ENCODE data around the gene VEZF1.

The VEZF1 gene

DNA sequence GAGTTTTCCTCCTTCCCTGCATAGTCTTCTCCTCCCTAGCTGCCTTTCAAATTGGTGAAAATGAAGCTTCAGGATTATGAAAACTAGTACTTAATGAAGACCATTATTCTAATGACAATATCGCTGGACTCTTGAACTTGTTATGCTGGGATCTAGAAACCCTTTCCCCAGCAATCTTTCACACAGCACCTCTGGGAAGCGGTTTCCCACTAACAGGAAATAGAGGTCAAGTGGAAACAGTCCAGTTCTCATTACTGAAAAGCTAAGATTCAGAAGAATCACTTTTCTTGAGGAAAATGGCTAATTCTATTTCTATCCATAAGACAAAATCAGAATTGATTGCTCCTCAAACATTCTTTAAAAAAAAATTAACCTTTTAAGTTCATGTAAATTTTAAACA lies 2.0 kb upstream of the VEZF1 start:
- peak overlapping the region; percentile 60 for H3K27ac Mint-ChIP-seq
- DNase-seq (ENCODE audit: low spot score): no peak
- H3K9me3 Mint-ChIP-seq: no peaks in the 10 kb centered on the region
- H3K4me3 Mint-ChIP-seq: peak overlapping the region; percentile 95
- H3K27me3 Mint-ChIP-seq (ENCODE audit: low read depth): no peaks in the 10 kb centered on the region
- H3K36me3 Mint-ChIP-seq (ENCODE audit: low read depth): peaks cover 28% of the 10 kb centered on the region
- H3K4me1 Mint-ChIP-seq (ENCODE audit: low read depth): peaks cover 49% of the 10 kb centered on the region

DNA sequence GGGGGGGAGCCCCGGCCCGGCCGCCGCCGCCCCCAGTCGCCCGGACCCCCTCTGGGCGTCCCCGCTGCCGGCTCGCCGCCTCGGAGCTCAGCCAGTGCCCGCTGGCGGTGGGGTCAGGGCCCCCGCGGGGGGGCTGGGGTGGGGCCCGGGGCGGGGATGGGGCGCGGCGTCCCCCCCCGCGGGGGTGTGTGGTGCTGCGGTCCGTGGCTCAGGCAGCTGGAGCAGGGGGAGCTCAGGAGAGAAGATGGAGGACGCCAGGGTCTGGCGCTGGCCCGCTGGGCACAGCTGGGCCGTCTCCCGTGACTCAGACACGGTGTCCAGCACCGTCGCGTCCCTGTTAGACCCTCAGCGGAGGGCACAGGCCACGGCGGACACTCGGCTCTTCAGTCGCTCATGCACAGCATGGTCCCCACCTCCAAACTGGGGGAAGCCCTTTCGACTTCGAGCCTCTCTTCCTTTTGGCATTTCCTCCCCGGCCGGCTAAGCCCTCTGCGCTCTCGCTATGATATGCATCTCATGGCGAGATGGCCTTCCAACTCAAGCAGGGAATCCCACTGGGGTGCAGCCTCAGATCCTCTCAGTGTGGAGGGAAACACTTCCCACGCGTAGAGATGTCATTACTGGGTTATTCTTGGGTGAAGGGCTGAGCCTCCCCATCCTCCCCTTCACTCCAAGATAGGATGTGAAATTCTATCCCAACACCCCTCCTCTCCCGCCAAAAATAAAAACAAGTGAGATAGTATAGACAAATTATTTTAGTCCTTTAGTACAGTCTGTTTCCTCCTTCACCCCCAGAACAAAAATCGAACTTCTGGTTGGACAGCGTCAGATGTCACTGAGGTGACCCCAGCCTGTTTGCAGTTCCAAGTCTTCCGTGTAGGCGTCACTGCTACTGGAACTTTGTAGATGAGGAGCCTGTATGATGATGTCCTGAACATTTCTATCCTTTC lies 522 bp upstream of the VEZF1 start:
- H3K27ac Mint-ChIP-seq: peak overlapping the region; percentile 96
- DNase-seq (ENCODE audit: low spot score): peak; percentile 69
- peaks cover 32% of the 10 kb centered on the region for H3K36me3 Mint-ChIP-seq (ENCODE audit: low read depth)
- H3K4me3 Mint-ChIP-seq: peak overlapping the region; percentile 95
- no peaks in the 10 kb centered on the region for H3K9me3 Mint-ChIP-seq
- peaks cover 55% of the 10 kb centered on the region for H3K4me1 Mint-ChIP-seq (ENCODE audit: low read depth)
- no peaks in the 10 kb centered on the region for H3K27me3 Mint-ChIP-seq (ENCODE audit: low read depth)

DNA sequence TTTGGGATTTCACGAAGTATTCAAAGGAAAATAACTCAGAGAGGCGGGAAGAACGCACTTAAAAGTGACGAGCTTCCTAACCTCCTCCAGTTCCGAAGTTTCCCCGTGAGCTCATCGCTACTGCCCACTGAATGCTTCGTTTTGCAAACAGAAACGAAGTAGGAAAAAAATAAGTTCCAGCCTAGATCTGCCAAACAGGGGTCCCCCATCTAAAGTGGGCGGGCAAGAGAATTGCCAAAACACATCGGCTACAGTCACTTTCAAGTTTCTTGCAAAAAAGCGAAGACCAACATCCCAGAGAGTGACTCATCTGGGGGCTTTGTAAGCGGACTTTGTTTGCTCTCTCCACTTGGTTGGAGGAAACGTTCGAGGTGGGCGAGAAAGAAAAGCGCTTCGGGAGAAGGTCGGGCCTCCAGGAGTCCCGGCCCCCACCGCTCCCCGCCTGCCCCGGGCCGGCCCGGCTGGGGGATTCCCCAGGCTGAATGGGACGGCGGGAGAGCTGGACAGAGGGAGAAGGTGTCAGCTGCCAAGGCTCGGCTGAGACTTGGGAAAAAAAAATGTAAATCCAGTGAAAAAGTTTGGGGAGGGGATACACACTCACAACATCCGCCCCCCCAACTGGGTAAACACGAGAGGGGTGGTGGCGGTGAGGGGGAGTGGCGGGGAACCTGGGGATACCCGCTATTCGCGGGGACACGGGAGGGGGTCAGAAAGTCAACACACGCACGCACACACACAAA lies 1.0 kb downstream of the VEZF1 start:
- Mint-ChIP-seq H3K27me3 (ENCODE audit: low read depth) (no peaks in the 10 kb centered on the region), H3K27ac (peak overlapping the region; percentile 92), H3K4me3 (peak overlapping the region; percentile 90), H3K9me3 (no peaks in the 10 kb centered on the region), H3K36me3 (ENCODE audit: low read depth) (peaks cover 34% of the 10 kb centered on the region), H3K4me1 (ENCODE audit: low read depth) (peaks cover 61% of the 10 kb centered on the region)
- peak; percentile 46 for DNase-seq (ENCODE audit: low spot score)

DNA sequence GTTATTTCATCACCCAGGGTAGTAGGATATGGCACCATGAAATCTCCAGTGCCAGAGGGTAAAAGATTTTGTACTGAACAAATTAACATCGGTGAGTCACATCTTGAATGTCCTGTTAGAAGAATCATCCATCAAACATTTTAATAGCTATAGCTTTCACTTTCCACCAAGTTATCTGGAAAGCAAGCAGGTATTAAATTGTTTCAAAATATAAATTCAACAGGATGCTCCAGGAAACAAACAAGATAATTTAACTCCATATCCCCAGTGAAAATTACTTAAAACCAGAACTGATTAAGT lies 2.4 kb downstream of the VEZF1 start:
- Mint-ChIP-seq H3K4me1 (ENCODE audit: low read depth) (peaks cover 60% of the 10 kb centered on the region), H3K4me3 (peak overlapping the region; percentile 56), H3K36me3 (ENCODE audit: low read depth) (peaks cover 42% of the 10 kb centered on the region), H3K9me3 (no peaks in the 10 kb centered on the region), H3K27me3 (ENCODE audit: low read depth) (no peaks in the 10 kb centered on the region), H3K27ac (no peak overlapping the region)
- no peak for DNase-seq (ENCODE audit: low spot score)

DNA sequence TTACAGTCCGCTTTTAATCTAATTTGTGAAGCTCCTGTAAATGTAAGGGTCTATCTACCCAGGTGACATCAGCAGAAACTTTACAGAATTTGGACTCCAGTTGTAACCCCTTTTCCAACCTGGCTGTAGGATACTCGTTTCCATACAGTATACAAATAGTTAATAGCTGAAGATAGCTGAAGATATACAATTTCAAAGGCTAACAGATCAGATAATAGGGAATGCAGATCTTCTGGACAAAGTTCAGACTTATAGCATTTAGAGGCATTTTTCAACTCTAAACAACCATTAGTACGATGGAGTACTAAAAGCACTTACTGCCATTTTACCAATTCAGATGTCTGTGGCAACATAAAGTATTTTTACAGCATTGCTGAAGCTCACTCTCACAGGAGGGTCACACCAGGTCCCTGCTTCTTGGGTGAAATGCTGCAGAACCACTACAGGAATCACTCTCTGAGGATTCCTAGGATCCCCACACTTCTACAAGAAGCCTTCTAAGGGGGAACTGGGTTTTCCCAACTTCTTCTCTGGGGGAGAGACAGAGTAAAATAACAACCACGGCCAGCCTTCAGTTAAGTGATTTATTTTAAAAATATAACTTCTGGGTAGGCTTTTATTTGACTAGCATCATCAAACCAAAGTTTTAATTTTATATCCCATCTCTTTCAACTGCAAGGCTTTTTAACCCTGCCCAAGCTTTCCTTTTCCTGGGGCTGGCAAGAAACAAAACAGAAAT lies 2.9 kb downstream of the VEZF1 start:
- peak overlapping the region; percentile 56 for H3K4me3 Mint-ChIP-seq
- H3K27me3 Mint-ChIP-seq (ENCODE audit: low read depth): no peaks in the 10 kb centered on the region
- no peaks in the 10 kb centered on the region for H3K9me3 Mint-ChIP-seq
- H3K27ac Mint-ChIP-seq: no peak overlapping the region
- DNase-seq (ENCODE audit: low spot score): no peak
- peaks cover 46% of the 10 kb centered on the region for H3K36me3 Mint-ChIP-seq (ENCODE audit: low read depth)
- H3K4me1 Mint-ChIP-seq (ENCODE audit: low read depth): peaks cover 63% of the 10 kb centered on the region

DNA sequence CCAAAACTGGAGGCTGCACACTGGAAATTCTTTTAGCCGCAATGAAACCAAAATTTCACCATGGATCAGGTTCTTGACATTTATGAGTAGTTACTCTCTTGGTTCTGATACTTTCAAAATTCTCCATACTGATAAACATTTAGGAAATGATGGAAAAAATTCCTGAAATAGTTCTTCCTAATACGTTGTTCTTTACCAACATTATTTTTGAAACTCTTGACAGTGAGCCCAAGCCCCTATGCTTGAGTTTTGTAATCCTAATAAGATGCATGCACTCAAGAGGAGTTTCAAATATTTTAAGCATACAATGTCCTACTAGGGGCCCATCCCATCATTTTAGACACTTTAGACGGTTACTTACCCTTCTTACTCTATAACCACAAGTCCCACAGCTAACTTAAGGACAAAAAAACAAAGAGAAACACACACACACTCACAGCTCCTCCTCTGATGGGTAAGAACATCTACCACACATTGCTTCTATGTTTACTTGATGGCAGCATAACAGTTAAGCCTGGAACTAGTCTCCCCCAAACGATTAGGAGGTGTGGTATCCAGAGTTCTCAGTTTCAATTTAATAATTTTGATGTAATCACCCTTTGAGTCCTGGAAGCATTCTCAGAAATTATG lies 3.7 kb downstream of the VEZF1 start:
- Mint-ChIP-seq H3K9me3 (no peaks in the 10 kb centered on the region), H3K36me3 (ENCODE audit: low read depth) (peaks cover 46% of the 10 kb centered on the region), H3K27ac (no peak overlapping the region), H3K4me3 (peak overlapping the region; percentile 1), H3K4me1 (ENCODE audit: low read depth) (peaks cover 57% of the 10 kb centered on the region), H3K27me3 (ENCODE audit: low read depth) (no peaks in the 10 kb centered on the region)
- DNase-seq (ENCODE audit: low spot score): no peak

DNA sequence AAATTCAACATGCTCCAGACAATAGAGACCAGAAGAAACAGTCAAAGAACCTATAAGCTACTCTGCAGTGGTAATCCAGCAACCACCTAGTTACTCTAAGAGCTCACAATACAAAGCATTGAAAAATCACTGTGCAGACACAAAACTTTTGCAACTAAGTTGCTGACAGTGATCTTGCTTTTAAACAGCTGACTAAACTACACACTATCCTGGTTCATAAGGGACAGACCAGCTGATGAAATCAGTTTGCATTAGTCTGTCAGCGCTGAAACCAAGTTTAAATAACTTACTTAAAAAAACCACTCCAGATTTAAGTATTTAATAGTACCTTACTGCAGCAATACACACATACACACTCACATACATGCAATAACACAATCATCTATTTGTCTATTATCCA lies 4.6 kb downstream of the VEZF1 start:
- Mint-ChIP-seq H3K27ac (no peak overlapping the region), H3K27me3 (ENCODE audit: low read depth) (no peaks in the 10 kb centered on the region), H3K4me3 (no peak overlapping the region), H3K4me1 (ENCODE audit: low read depth) (peaks cover 49% of the 10 kb centered on the region), H3K9me3 (no peaks in the 10 kb centered on the region), H3K36me3 (ENCODE audit: low read depth) (peaks cover 44% of the 10 kb centered on the region)
- no peak for DNase-seq (ENCODE audit: low spot score)

DNA sequence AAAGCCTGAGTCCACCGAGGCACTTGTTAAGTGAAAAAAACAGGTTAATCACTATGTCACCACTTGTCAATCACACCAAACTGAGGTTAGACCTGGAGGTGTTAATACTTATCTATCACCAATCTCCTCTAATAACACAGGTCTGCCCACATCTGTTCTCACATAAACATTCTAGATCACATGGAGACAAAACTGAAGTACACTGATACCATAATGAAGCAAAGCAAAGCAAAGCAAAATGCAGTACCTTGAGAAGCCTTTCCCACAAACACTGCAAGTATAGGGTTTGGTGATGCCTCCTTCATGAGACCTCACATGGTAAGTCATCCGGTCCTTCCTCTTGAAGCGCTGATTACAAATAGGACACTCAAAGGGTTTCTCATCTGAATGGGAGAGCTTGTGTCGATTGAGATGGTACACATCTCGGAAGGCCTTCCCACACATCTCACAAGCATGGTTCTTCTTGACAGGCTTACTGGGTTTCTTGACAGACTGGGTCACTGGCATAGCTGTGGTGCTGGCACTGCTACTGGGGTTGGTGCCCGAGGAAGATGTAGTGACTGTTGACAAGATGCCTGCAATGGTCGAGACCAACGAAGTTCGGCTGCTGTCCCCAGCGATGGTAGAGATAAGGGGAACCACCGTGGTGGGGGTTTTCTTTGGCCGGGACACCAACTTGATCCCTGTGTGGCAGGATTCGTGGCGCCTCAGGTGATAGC lies 5.4 kb downstream of the VEZF1 start:
- DNase-seq (ENCODE audit: low spot score): no peak
- H3K27ac Mint-ChIP-seq: no peak overlapping the region
- no peak overlapping the region for H3K4me3 Mint-ChIP-seq

DNA sequence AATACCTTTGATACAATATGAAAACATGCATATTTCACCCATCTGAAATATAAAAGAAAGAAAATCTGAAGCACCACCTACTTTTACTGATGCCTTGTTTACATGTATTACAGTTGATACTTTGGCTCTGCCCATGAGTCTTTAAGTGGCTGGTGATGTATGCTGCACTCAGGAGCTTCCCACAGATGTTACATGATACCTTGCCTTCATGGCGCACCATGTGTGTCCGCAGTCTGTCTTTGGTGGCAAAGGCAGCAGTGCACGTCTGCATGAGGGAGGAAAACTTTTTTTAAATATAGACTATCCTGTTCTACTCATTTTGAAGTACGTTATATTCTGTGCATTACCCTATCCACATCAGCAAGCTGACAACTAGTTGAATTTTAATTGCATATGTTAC lies 7.5 kb downstream of the VEZF1 start:
- Mint-ChIP-seq H3K9me3 (no peaks in the 10 kb centered on the region), H3K27me3 (ENCODE audit: low read depth) (no peaks in the 10 kb centered on the region), H3K4me3 (no peak overlapping the region), H3K36me3 (ENCODE audit: low read depth) (peaks cover 59% of the 10 kb centered on the region), H3K4me1 (ENCODE audit: low read depth) (peaks cover 37% of the 10 kb centered on the region), H3K27ac (no peak overlapping the region)
- DNase-seq (ENCODE audit: low spot score): no peak

More for the DNA sequence above, 5.4 kb downstream of the VEZF1 start:
- peaks cover 51% of the 10 kb centered on the region for H3K36me3 Mint-ChIP-seq (ENCODE audit: low read depth)
- H3K27me3 Mint-ChIP-seq (ENCODE audit: low read depth): no peaks in the 10 kb centered on the region
- H3K9me3 Mint-ChIP-seq: no peaks in the 10 kb centered on the region
- peaks cover 49% of the 10 kb centered on the region for H3K4me1 Mint-ChIP-seq (ENCODE audit: low read depth)

DNA sequence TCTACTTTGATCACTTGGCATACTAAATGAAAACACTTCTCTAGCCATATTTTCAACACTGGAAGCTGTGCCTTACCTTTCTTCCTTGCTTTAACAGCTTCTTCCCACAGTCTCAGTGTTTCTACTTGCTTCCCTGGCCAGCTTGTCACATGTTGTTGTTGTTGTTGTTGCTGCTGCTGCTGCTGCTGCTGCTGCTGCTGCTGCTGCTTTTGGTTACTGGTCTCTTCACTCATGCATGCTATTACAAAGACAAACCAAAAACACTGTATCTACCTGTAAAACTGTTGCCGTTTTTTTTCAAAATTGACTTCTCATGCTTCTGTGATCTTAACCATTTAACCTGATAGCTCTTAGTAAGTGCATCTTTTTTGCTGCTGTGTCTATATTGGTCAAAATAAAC lies 9.0 kb downstream of the VEZF1 start:
- Mint-ChIP-seq H3K36me3 (ENCODE audit: low read depth) (peaks cover 67% of the 10 kb centered on the region), H3K4me1 (ENCODE audit: low read depth) (peaks cover 24% of the 10 kb centered on the region), H3K27ac (no peak overlapping the region), H3K9me3 (no peaks in the 10 kb centered on the region), H3K4me3 (no peak overlapping the region), H3K27me3 (ENCODE audit: low read depth) (no peaks in the 10 kb centered on the region)
- DNase-seq (ENCODE audit: low spot score): no peak

DNA sequence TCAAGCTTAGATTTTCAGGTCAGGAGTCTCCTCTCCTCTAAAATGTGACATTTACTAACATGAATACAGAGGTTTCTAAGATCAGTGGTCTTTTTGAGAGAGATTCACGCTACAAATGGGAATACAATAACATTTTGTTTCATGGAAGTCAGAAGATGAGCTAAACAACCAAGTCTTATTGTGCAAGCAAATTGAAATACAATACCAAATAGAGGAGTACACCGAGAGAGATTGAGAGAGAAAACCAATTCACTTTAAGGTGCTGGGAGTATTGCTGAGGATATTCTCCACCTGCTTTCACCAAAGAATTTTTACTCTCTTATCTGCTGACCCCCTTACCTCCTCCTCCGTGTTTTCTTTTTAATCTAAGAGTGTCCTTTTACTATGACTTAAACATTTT lies 11.5 kb downstream of the VEZF1 start:
- no peak overlapping the region for H3K27ac Mint-ChIP-seq
- DNase-seq (ENCODE audit: low spot score): no peak
- H3K36me3 Mint-ChIP-seq (ENCODE audit: low read depth): peaks cover 62% of the 10 kb centered on the region
- H3K4me3 Mint-ChIP-seq: no peak overlapping the region
- peaks cover 7% of the 10 kb centered on the region for H3K4me1 Mint-ChIP-seq (ENCODE audit: low read depth)
- H3K27me3 Mint-ChIP-seq (ENCODE audit: low read depth): no peaks in the 10 kb centered on the region
- no peaks in the 10 kb centered on the region for H3K9me3 Mint-ChIP-seq

DNA sequence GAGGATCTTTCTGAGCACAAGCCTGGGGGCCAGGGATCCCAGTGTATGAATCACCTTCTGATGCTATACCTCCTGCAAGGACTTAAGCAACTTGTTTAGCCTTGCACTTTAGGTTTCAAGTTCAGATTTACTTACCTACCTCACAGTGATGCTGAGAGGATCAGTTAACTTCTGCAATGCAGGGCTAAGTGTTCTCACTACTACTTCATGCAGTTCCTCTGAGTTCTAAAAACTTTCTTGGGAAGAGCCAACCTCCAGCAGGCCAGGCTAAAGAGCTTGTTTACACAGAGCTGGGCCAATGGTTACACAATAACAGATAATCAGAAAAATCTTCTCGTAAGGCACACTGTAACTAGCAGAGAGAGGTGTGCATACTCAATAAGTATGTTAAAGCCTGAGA lies 13.0 kb downstream of the VEZF1 start:
- H3K27me3 Mint-ChIP-seq (ENCODE audit: low read depth): no peaks in the 10 kb centered on the region
- no peak overlapping the region for H3K27ac Mint-ChIP-seq
- peaks cover 49% of the 10 kb centered on the region for H3K36me3 Mint-ChIP-seq (ENCODE audit: low read depth)
- DNase-seq (ENCODE audit: low spot score): no peak
- H3K4me3 Mint-ChIP-seq: no peak overlapping the region
- no peaks in the 10 kb centered on the region for H3K4me1 Mint-ChIP-seq (ENCODE audit: low read depth)
- H3K9me3 Mint-ChIP-seq: no peaks in the 10 kb centered on the region

Data from T-helper 2 cell treated with Interferon-gamma antibody and Interleukin-4, amounts not matched to agents 5 μg/mL and 100 μg/mL, for 36 hours (primary cell).